Fibroblast of mammary gland (primary cell): Measurements from ENCODE around the gene SLC28A3.

ENCODE experiments used
- DNase-seq: peaks from one replicate; pipeline ENCODE4 v3.0.0-alpha.2; 2010; ENCODE audit warnings: low read depth
- H3K4me3 ChIP-seq: 2 replicates; pipeline ENCODE4 v1.5.1; 2011; ENCODE audit warnings: low read depth, mild to moderate bottlenecking, low read length, moderate library complexity; ENCODE audit not compliant: control insufficient read depth
- CTCF ChIP-seq: conservative IDR thresholded peaks from 2 replicates; pipeline ENCODE4 v1.5.1; 2011; ENCODE audit warnings: low read depth, low read length, inconsistent platforms; ENCODE audit not compliant: control insufficient read depth, insufficient read depth

Gene SLC28A3

GRCh38 chr9:84276741-84277140 lies 63.8 kb downstream of the SLC28A3 start:
- no peak overlapping the region for H3K4me3 ChIP-seq
- no peak for TF ChIP-seq CTCF
- no peak for DNase-seq

DNA sequence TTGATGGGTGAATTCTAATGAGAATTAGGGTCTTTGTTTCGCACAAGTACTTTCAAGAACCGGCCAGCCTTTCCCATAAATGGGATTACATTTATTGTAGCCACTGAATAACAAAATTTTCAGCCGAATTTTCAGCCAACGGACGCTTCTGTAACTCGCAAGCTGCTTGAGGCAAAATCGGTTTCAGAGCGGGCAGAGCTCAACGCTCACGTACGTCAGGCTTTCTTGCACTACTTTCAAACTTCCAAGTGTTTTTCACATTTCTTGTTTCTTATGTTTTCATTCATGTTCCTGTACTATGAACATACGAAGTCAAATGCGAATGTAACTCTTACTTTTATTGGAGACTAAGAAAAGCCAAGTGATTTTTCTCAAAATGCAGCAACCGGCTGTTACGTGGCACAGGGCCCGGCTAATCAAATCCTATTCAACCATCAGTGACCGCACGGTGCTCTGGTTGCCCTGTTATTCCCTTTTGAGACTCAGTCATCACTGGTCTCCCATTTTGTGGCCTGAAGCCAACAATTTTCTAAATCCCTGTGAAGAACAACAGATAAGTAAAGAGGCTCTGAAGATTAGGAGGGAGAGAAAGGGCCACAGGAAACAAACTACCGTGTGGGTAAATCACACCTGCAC lies 68.5 kb downstream of the SLC28A3 start:
- H3K4me3 ChIP-seq = peak overlapping the region; percentile 14
- TF ChIP-seq CTCF = no peak
- no peak for DNase-seq

DNA sequence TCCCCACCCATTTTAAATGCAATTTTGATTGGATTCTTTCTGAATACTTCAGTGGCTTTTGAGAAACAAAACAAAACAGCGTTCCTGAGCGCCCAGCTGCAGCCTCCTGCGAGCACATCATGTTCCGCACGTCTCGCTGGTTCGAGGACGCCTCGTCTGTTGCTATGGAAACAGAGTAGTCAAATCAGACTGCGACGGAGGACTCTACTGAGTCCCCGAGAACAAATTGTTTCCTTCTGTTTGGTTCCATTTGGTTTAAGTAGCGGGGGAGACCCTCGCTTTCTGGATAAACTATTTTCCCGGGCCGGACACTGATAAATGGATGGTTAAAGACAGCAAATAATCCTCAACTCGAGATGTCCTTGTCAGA lies 69.0 kb downstream of the SLC28A3 start:
- TF ChIP-seq CTCF = no peak
- peak; percentile 59 for DNase-seq
- H3K4me3 ChIP-seq = peak overlapping the region; percentile 14

- no peak overlapping the region for H3K4me3 ChIP-seq
- TF ChIP-seq CTCF = no peak
- no peak for DNase-seq
Observed at GRCh38 chr9:84270847-84271530, 69.6 kb downstream of the SLC28A3 start.

DNA sequence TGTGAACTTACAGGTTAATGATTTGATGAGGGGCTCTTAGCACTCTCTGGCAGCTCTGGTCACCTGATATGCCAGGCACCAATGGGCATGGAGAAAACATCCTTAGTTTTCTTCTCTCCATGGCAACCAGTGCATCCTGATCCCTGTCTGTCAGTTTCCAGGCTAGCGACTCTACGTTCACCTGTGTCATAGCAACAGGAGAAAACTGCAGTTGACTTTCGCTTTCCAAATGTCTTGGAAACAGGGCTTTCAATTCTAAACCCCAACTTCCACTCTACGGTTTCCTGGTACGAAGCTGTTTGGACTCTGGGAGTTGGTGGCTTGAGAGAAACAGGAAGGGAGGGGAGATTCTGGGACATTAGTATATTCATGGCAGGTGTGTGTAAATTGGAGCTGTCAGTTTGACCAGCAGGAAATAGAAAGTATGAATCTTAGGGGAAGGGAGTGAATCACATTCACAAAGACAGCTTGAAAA lies 74.4 kb downstream of the SLC28A3 start:
- no peak for DNase-seq
- no peak overlapping the region for H3K4me3 ChIP-seq
- no peak for TF ChIP-seq CTCF

GRCh38 chr9:84264307-84265029 lies 76.1 kb downstream of the SLC28A3 start:
- DNase-seq = no peak
- TF ChIP-seq CTCF = no peak
- no peak overlapping the region for H3K4me3 ChIP-seq
